ENCODE results near the gene WDFY4. TPM values are rescaled to one million over a fixed set of nuclear protein-coding genes. Genes with fewer than 3 reads are reported as not detected.
A peak's percentile ranks its signal among the peaks of the same experiment; 100 is the strongest.

Gene WDFY4
- polyA plus RNA-seq, 4 donors: 1.3 to 2.1 (median 1.7) TPM

DNA sequence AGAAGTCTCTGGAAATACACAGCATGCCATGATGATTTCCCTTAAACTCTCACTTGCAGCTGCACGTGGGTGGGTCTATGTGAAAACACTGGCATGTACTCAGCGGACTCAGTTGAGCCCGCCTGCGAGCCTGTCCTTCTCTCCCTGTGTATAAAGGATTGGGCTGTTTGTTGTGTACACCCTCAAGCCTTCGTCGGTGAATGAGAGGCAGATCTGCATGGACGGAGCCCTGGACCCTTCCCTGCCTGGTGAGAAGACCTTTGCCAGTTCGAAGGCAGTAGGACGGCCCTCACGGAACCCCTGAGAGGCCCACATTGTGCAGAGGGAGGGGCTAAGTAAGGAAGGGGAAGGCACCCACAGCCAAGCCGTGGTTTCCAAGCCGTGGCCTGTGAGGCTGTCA lies 121.2 kb downstream of the WDFY4 start:
- DNase-seq (ENCODE audit: low read depth in 4 of 4, low spot score in 3 of 4): no peak

DNA sequence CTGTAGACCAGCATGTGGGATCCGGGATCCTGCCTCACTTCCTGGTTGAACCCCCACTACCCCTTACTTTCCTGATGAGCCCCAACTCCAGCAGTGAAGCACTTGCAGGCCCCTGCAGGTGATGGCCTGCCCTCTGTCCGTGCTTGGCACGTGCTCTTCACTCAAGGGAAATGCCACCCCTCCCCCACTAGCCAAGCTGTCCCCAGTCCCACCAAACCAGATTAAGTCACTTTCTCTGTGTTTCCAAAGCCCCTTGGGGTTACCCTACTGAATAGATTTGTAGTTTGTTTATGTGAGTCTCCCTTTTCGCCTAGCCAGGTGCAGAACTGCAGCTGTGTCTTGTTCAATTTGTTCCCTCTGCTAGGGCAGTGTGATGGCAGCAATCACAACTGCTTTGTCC lies 121.7 kb downstream of the WDFY4 start:
- DNase-seq (ENCODE audit: low read depth in 4 of 4, low spot score in 3 of 4): no peak

GRCh38 chr10:48807791-48808470 lies 123.3 kb downstream of the WDFY4 start:
- DNase-seq (ENCODE audit: low read depth in 4 of 4, low spot score in 3 of 4): no peak

DNA sequence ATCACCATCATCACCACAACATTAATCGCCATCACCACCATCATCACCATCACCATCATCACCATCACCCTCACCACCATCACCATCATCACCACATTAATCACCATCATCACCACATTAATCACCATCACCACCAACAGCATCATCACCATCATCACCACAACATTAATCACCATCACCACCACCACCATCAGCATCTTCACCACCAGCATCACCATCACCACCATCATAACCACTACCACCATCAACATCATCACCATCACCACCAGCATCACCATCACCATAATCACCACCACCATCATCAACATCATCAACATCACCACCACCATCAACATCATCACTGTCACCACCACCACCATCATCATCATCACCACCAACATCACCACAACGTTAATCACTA lies 124.6 kb downstream of the WDFY4 start:
- DNase-seq (ENCODE audit: low read depth in 4 of 4, low spot score in 3 of 4): no peak

- DNase-seq (ENCODE audit: low read depth in 4 of 4, low spot score in 3 of 4): no peak
Measured at GRCh38 chr10:48811461-48811860, 126.8 kb downstream of the WDFY4 start.

GRCh38 chr10:48811917-48812316 lies 127.2 kb downstream of the WDFY4 start:
- DNase-seq (ENCODE audit: low read depth in 4 of 4, low spot score in 3 of 4): no peak

GRCh38 chr10:48813291-48813690 lies 128.6 kb downstream of the WDFY4 start:
- no peak for DNase-seq (ENCODE audit: low read depth in 4 of 4, low spot score in 3 of 4)

DNA sequence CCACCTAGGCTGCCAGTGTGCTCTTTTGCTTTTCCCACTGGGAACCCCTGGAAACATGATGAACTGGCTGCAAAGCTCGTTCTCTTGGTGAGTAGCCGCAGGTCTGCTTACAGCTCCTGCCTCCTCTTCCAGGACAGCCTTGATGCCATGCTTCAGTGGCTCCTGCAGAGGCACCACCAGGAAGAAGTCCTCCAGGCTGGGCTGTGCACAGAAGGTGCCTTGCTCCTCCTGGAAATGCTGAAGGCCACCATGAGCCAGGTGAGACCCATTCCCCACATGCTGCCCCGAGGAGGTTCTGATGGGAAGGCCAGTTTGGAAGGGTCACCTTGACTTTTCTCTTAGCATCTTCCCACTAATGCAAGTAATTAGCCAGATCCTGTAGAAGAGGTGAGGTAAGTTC lies 129.2 kb downstream of the WDFY4 start:
- no peak for DNase-seq (ENCODE audit: low read depth in 4 of 4, low spot score in 3 of 4)

DNA sequence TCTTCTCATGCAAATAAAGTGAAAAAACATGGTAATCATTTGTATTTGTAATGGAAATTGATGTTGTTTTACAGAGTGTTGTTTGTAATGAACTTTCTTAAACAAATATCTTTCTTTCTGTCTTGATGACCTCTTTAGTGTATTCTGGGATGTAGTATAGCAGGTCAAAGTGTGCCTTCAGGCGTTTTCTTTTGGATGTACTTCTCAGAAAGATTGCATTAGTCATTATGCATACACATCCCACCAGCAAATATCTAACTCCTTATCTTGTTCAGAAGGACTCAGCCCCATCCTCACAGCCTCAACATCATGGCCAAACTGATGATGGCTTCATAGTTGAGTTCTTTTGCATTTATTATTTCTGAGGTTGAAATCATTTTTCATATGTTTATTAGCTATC lies 130.3 kb downstream of the WDFY4 start:
- no peak for DNase-seq (ENCODE audit: low read depth in 4 of 4, low spot score in 3 of 4)

GRCh38 chr10:48817141-48817540 lies 132.5 kb downstream of the WDFY4 start:
- no peak for DNase-seq (ENCODE audit: low read depth in 4 of 4, low spot score in 3 of 4)

- DNase-seq (ENCODE audit: low read depth in 4 of 4, low spot score in 3 of 4): no peak
Measured at GRCh38 chr10:48818081-48818480, 133.4 kb downstream of the WDFY4 start.

DNA sequence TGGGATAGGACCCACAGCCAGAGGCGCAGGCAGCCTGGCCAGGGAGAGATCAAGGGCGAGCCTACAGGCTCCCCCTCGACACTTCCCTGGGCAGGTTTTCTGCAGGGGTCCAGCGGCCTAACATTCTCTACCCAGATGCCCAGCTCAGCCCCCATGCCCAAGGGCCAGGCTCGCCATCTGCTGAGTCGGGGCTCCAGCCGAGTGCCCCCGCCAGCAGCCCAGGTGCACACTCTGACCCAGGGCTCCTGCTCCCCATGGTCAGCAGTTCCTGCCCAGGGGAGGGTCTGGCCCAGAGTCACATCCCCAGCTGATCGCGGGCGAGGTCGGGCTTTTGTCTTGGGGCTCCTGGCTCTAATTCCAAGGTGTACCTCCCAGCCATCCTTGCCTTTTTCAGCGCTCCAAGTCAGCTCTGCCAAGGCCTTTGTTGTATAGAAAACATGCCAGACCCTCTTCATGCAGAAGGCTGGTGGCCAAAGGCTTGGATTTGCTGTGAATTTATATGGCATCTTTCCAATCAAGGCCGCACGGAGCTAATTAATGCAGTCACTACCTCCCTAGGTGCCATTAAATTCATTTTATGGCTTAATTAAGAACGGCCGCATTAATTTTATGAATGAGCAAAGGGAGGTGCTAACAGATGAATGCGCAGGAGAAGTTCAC lies 134.3 kb downstream of the WDFY4 start:
- no peak for DNase-seq (ENCODE audit: low read depth in 4 of 4, low spot score in 3 of 4)

DNA sequence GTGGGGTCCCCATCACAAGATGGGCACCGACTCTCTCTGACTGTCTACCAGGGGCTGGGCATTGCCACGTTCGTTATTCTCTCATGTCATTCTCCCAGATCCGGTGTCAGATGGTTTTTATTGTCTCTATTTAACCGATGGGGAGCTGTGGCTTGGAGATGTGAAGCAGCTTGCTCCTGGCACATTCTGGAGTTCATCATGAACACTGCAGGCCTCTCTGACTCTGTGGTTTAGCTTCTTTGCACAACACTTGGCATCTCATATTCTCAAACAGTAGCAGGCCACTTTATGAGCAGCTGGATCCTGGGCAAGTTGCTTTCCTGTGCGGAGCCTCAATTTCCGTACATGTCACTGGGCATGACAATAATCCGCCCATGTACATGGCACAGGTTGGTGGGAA lies 135.1 kb downstream of the WDFY4 start:
- DNase-seq (ENCODE audit: low read depth in 4 of 4, low spot score in 3 of 4): no peak

GRCh38 chr10:48820231-48820630 lies 135.6 kb downstream of the WDFY4 start:
- no peak for DNase-seq (ENCODE audit: low read depth in 4 of 4, low spot score in 3 of 4)

GRCh38 chr10:48820699-48821098 lies 136.0 kb downstream of the WDFY4 start:
- DNase-seq (ENCODE audit: low read depth in 4 of 4, low spot score in 3 of 4): no peak

- no peak for DNase-seq (ENCODE audit: low read depth in 4 of 4, low spot score in 3 of 4)
Measured at GRCh38 chr10:48821111-48821510, 136.4 kb downstream of the WDFY4 start.

DNA sequence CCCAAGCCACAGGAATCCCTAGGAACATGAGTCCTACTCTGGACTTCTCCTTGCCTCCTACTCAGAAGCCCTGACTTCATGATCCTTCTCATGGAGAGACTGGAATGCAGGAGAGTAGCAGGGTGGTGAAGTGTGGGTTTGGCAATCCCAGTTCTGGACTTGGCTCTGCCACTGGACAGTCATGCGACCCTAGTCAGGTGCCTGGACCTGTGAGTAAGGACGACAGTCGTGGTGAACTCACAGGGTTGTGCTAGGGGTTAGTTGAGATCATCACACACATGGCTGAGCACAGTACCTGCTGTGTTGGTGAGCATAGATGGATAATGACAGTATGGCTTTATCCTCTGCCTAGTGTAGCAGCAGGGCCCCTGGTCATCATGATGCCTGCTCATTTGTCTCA lies 137.0 kb downstream of the WDFY4 start:
- DNase-seq (ENCODE audit: low read depth in 4 of 4, low spot score in 3 of 4): no peak

DNA sequence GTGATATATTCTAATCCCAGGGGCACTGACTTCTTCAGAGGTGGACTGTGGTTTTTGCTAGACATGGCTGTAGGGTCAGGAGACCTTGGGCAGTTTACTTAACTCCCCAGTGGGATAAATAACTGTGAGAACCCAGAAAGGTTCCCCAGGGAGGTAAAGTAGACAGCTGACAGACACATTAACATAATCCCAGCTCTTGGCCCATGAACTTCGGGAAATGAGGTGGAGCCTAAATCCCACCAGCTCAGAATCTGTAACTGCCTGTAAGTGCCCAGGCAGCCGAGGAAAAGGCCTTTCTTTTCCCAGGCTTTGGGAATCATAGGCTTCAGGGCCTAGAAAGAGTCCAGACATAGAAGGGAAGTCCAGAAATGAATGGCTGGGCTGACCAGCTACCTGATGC lies 149.0 kb downstream of the WDFY4 start:
- DNase-seq (ENCODE audit: low read depth in 4 of 4, low spot score in 3 of 4): no peak

GRCh38 chr10:48834189-48834965 lies 149.7 kb downstream of the WDFY4 start:
- DNase-seq (ENCODE audit: low read depth in 4 of 4, low spot score in 3 of 4): no peak

GRCh38 chr10:48835781-48836180 lies 151.1 kb downstream of the WDFY4 start:
- no peak for DNase-seq (ENCODE audit: low read depth in 4 of 4, low spot score in 3 of 4)

DNA sequence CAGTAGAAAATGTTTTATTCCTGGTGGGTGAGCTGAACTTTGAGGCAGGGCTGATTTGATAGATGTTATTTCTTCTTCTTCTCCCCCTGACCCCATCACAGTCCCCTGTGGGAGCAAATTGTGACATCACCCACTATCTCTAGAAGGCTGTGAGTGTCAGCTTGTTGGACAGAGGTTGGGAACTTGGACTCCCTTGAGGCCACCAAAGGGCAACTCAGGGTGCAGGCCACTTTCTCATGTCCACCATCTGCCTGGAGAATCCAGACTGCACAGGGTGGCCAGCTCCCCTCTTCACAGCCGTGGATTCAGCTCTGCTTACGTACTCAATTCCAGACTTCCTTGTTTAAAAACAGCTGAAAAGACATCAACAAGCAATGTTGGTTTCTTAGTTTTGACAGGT lies 151.9 kb downstream of the WDFY4 start:
- DNase-seq (ENCODE audit: low read depth in 4 of 4, low spot score in 3 of 4): no peak

- DNase-seq (ENCODE audit: low read depth in 4 of 4, low spot score in 3 of 4): peak in 2 of 4 donors; percentile 3 to 12
Measured at GRCh38 chr10:48838834-48839233, 154.2 kb downstream of the WDFY4 start.
